Esophagus muscularis mucosa (tissue), 4 donors: ENCODE results near the gene USP17L19.
"Not testable (repeated sequence)": the region's sequence is repeated elsewhere in the genome, so short reads cannot be mapped to it uniquely, and the experiment has no call there.

Source experiments
- CTCF ChIP-seq, 3 experiments: fragments of 200-600 bp in 2 of 3; fragments of 450-650 bp in 1 of 3; sonication (generic) in 2 of 3; IDR thresholded peaks; one replicate each; pipeline ENCODE4 v1.5.1; 2017 to 2019; ENCODE audit warnings: antibody characterized with exemption in 3 of 3, mild to moderate bottlenecking in 2 of 3, moderate library complexity in 1 of 3
- EP300 ChIP-seq: sonication (generic); formaldehyde crosslinking; IDR thresholded peaks from one replicate; pipeline ENCODE4 v1.6.1; 2017; ENCODE audit warnings: antibody characterized with exemption
- POLR2A ChIP-seq: fragments of 450-650 bp; IDR thresholded peaks from one replicate; pipeline ENCODE4 v1.6.1; 2017; ENCODE audit warnings: antibody characterized with exemption, moderate library complexity, mild to moderate bottlenecking, low read depth
- POLR2AphosphoS5 ChIP-seq, 2 donors: sonication (generic); formaldehyde crosslinking; IDR thresholded peaks; one replicate each; pipeline ENCODE4 v1.6.1; 2017; ENCODE audit warnings: antibody characterized with exemption in 2 of 2

DNA sequence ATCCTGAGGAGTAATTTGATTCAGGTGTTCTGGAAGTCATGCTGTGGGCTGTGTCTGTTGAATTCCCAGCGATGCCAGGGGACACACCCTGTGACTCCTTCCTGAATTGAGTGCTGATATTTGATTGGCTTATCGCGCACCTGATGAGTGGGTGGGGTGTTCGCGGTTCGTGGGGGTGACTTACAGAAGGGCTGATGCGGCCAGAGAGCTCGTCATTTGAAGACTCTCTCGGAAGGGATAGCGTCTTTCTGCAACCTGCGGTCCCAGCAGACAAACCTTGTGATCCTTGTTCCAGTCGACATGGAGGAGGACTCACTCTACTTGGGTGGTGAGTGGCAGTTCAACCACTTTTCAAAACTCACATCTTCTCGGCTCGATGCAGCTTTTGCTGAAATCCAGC is 28.6 kb upstream of the USP17L19 start, which contains the start of gene USP17L13:
- TF ChIP-seq CTCF (IDR thresholded peaks at IDR 0.05); EP300; POLR2AphosphoS5 (IDR thresholded peaks at IDR 0.05); POLR2A: not testable (repeated sequence)
